ENCODE measurements around the gene ZNF26. TPM values are rescaled to one million over a fixed set of nuclear protein-coding genes. Genes with fewer than 3 reads are reported as not detected.
"Not testable (repeated sequence)": the region's sequence is repeated elsewhere in the genome, so short reads cannot be mapped to it uniquely, and the experiment has no call there.

Gene ZNF26
- total RNA-seq, 1 donor from 2014 or later, result 13.6 TPM

DNA sequence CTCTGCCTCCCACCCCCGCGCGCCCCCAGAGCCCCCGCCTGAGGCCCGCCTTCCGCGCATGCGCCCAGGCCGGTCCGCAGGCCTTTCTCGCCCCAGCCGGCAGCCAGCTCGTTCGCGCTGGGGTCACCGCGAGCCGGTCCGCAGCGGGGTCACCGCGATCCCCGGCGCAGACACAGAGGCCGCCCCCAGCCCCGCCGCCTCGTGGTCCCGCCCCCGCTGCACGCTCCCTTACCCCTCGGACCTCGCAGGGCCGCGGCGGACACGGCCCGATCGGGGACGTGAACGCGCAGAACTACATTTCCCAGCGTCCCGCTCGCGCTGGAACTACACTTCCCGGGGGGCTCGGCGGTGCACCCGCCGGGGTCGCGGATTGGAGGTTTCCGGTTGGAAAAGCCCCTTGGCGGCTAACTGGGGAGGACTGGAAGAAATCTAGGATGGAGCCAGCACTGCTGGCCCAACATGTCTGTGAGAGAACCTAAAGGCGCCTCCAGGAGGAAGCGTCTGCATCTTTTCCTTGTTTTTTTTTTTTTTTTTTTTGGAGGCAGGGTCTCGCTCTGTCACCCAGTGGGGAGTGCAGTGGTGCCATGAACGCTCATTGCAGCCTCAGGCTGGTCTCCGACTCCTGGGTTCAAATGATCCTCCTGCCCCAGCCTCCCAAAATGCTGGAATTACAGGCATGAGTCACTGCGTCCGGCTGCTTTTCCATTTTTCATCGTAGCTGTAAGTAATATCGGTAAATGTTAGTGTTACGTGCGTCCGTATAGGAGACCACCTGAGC lies 30.0 kb upstream of the ZNF26 start, which contains the start of gene ZNF605:
ZNF605 (minus strand) TSS at position 296 of the 778 bp plus-strand sequence. CDS start 10,671 bp downstream, outside the sequence.
- peaks cover 24% of the 10 kb centered on the region for H3K4me1 Mint-ChIP-seq (ENCODE audit: unreplicated experiment)
- H3K4me3 Mint-ChIP-seq (ENCODE audit: unreplicated experiment), result peak within 1 kb of the TSS; percentile 89
- no peaks in the 10 kb centered on the region for H3K27me3 Mint-ChIP-seq (ENCODE audit: unreplicated experiment)
- TF ChIP-seq, protein P1, sequence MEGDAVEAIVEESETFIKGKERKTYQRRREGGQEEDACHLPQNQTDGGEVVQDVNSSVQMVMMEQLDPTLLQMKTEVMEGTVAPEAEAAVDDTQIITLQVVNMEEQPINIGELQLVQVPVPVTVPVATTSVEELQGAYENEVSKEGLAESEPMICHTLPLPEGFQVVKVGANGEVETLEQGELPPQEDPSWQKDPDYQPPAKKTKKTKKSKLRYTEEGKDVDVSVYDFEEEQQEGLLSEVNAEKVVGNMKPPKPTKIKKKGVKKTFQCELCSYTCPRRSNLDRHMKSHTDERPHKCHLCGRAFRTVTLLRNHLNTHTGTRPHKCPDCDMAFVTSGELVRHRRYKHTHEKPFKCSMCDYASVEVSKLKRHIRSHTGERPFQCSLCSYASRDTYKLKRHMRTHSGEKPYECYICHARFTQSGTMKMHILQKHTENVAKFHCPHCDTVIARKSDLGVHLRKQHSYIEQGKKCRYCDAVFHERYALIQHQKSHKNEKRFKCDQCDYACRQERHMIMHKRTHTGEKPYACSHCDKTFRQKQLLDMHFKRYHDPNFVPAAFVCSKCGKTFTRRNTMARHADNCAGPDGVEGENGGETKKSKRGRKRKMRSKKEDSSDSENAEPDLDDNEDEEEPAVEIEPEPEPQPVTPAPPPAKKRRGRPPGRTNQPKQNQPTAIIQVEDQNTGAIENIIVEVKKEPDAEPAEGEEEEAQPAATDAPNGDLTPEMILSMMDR (IDR thresholded peaks at IDR 0.05), result no peak
- H3K27ac Mint-ChIP-seq (ENCODE audit: unreplicated experiment), result peak within 1 kb of the TSS; percentile 94
- peaks cover 24% of the 10 kb centered on the region for H3K36me3 Mint-ChIP-seq (ENCODE audit: unreplicated experiment)
- H3K9me3 Mint-ChIP-seq (ENCODE audit: unreplicated experiment), result peaks cover 18% of the 10 kb centered on the region
- DNase-seq (ENCODE audit: extremely low spot score, unreplicated experiment), result peak; percentile 94

GRCh38 chr12:132961790-132962189 lies 24.4 kb upstream of the ZNF26 start:
- H3K4me3 Mint-ChIP-seq (ENCODE audit: unreplicated experiment); H3K4me1 Mint-ChIP-seq (ENCODE audit: unreplicated experiment); H3K27me3 Mint-ChIP-seq (ENCODE audit: unreplicated experiment); H3K27ac Mint-ChIP-seq (ENCODE audit: unreplicated experiment): not testable (repeated sequence)
- peak; percentile 60 for DNase-seq (ENCODE audit: extremely low spot score, unreplicated experiment)
- peaks cover 16% of the 10 kb centered on the region for H3K36me3 Mint-ChIP-seq (ENCODE audit: unreplicated experiment)
- H3K9me3 Mint-ChIP-seq (ENCODE audit: unreplicated experiment), result peaks cover 21% of the 10 kb centered on the region

DNA sequence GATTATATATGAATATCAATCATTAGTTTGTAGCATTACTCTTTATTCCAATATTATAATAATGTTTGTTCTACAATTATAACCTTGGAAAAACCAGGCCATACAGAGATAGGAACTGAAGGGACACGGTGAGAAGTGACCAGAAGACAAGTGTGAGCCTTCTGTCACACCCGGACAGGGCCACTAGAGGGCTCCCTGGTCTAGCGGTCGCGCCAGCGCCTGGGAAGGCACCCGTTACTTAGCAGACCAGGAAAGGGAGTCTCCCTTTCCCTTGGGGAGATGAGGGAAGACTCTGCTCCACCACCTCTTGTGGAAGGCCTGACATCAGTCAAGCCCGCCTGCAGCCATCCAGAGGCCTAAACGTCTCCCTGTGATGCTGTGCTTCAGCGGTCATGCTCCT lies 22.2 kb upstream of the ZNF26 start:
- peak; percentile 71 for DNase-seq (ENCODE audit: extremely low spot score, unreplicated experiment)
- H3K27me3 Mint-ChIP-seq (ENCODE audit: unreplicated experiment); H3K27ac Mint-ChIP-seq (ENCODE audit: unreplicated experiment); H3K4me3 Mint-ChIP-seq (ENCODE audit: unreplicated experiment); H3K4me1 Mint-ChIP-seq (ENCODE audit: unreplicated experiment): not testable (repeated sequence)
- peaks cover 16% of the 10 kb centered on the region for H3K36me3 Mint-ChIP-seq (ENCODE audit: unreplicated experiment)
- peaks cover 21% of the 10 kb centered on the region for H3K9me3 Mint-ChIP-seq (ENCODE audit: unreplicated experiment)
- TF ChIP-seq, protein P1 (IDR thresholded peaks at IDR 0.05), result peak; percentile 15

DNA sequence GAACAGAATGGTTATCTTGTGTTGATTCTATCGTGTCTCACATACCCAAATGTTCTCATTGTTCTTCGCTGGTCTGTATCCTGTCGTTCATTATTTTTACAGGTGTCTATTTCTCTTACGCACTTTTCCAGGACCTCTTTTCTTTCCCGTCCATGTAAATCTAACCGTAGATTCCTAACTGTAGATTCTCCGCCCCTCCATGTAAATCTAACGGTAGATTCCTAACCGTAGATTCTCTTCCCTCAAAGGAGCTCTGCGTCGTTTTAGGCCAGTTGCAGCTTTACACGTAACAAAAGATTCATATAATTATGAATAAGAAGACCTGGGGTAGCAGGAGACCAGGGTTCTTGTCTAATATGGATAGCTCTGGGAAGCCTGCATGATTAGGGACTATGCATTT lies 20.4 kb upstream of the ZNF26 start:
- Mint-ChIP-seq H3K4me3 (ENCODE audit: unreplicated experiment) (no peak overlapping the region), H3K4me1 (ENCODE audit: unreplicated experiment) (no peaks in the 10 kb centered on the region), H3K27me3 (ENCODE audit: unreplicated experiment) (no peaks in the 10 kb centered on the region), H3K9me3 (ENCODE audit: unreplicated experiment) (peaks cover 12% of the 10 kb centered on the region), H3K27ac (ENCODE audit: unreplicated experiment) (no peak overlapping the region), H3K36me3 (ENCODE audit: unreplicated experiment) (peaks cover 12% of the 10 kb centered on the region)
- TF ChIP-seq, protein P1 (IDR thresholded peaks at IDR 0.05), result no peak
- DNase-seq (ENCODE audit: extremely low spot score, unreplicated experiment), result no peak

- H3K4me3 Mint-ChIP-seq (ENCODE audit: unreplicated experiment), result no peak overlapping the region
- no peaks in the 10 kb centered on the region for H3K4me1 Mint-ChIP-seq (ENCODE audit: unreplicated experiment)
- peaks cover 14% of the 10 kb centered on the region for H3K9me3 Mint-ChIP-seq (ENCODE audit: unreplicated experiment)
- no peak overlapping the region for H3K27ac Mint-ChIP-seq (ENCODE audit: unreplicated experiment)
- TF ChIP-seq, protein P1 (IDR thresholded peaks at IDR 0.05), result no peak
- H3K27me3 Mint-ChIP-seq (ENCODE audit: unreplicated experiment), result no peaks in the 10 kb centered on the region
- DNase-seq (ENCODE audit: extremely low spot score, unreplicated experiment), result peak; percentile 81
- H3K36me3 Mint-ChIP-seq (ENCODE audit: unreplicated experiment), result peaks cover 12% of the 10 kb centered on the region
These were observed 19.3 kb upstream of the ZNF26 start for GRCh38 chr12:132966676-132967415.

Data from osteocyte (in vitro differentiated cells).